GM21367 (cell line): ENCODE results near the gene RCE1.
A peak's percentile ranks its signal among the peaks of the same experiment; 100 is the strongest.

ENCODE experiments used
- ATAC-seq: cut with Tn5 transposase; IDR thresholded peaks from one replicate; pipeline ENCODE4 v1.9.1; 2021; ENCODE audit not compliant: unreplicated experiment

RCE1 gene

DNA sequence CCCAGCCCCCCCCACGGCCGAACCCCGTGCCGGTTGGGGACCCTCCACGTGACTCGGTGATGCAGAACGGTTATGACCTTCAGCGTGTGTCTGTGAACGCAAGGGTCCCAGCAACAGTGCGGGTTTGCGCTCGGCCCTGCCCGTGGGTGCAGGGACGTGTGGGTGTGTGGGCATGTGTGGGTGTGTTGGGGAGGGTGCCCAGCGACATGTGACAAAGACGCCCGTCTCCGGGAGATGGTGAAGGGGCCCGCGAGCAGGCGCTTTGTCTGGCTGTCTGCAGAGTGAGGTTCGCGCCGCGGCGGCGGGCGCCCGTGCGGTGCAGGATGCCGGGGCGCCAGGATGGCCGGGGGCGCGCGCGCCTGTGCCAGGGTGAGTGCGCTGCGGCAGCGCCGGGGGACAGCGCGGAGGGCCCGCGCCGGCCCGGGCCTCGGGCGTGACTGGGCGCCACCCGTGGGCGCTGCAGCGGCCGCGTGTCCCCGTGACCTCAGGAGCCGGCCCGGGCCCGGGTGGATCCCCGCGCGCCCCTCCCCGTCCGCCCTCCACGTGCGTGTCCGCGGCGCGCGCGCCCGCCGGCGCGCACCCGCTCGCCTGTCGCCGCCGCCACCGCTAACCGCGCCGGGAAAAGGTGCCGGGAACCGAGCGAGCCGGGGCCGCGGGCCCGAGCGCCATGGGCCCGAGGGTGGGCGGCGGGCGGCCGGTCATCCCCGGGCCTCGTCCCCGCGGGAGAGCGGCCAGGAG is 13.4 kb downstream of the RCE1 start, which contains the start of gene LRFN4:
Gene LRFN4 (plus strand): TSS at position 569 of the 738 bp plus-strand sequence. CDS start 681 bp downstream, outside the sequence.
- ATAC-seq: peak; percentile 19

DNA sequence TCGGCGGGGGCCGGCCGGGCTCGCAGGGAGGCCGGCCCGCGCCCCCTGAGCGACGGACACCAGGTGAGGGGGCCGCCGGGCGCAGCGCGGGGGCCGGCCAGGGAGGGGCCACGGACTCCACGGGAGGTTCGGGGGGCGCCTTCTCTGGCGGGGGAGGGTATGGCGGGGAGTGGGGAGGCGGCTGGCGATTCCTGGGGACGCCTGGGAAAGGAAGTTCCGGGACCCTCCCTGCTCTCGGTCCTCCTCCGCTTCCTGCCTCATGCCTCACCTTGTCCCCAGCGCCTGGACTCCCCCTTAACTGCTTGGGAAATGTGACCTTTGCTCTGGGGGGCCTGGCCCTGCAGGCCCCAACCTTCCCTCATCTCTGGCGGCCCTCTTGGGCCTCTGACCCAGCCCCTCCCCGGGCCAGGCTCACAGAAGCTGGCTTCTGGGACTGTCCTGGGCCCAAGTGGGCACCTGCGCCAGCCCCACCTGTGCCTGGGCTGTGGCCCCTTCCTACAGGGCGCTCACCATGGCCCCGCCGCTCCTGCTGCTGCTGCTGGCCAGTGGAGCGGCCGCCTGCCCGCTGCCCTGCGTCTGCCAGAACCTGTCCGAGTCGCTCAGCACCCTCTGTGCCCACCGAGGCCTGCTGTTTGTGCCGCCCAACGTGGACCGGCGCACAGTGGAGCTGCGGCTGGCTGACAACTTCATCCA is 14.1 kb downstream of the RCE1 start:
- no peak for ATAC-seq

DNA sequence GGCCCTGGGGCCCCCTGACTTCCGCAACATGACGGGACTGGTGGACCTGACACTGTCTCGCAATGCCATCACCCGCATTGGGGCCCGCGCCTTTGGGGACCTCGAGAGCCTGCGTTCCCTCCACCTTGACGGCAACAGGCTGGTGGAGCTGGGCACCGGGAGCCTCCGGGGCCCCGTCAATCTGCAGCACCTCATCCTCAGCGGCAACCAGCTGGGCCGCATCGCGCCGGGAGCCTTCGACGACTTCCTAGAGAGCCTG is 14.6 kb downstream of the RCE1 start:
- ATAC-seq: no peak

DNA sequence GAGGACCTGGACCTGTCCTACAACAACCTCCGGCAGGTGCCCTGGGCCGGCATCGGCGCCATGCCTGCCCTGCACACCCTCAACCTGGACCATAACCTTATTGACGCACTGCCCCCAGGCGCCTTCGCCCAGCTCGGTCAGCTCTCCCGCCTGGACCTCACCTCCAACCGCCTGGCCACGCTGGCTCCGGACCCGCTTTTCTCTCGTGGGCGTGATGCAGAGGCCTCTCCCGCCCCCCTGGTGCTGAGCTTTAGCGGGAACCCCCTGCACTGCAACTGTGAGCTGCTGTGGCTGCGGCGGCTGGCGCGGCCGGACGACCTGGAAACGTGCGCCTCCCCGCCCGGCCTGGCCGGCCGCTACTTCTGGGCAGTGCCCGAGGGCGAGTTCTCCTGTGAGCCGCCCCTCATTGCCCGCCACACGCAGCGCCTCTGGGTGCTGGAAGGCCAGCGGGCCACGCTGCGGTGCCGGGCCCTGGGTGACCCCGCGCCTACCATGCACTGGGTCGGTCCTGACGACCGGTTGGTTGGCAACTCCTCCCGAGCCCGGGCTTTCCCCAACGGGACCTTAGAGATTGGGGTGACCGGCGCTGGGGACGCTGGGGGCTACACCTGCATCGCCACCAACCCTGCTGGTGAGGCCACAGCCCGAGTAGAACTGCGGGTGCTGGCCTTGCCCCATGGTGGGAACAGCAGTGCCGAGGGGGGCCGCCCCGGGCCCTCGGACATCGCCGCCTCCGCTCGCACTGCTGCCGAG is 15.1 kb downstream of the RCE1 start:
- ATAC-seq: no peak

DNA sequence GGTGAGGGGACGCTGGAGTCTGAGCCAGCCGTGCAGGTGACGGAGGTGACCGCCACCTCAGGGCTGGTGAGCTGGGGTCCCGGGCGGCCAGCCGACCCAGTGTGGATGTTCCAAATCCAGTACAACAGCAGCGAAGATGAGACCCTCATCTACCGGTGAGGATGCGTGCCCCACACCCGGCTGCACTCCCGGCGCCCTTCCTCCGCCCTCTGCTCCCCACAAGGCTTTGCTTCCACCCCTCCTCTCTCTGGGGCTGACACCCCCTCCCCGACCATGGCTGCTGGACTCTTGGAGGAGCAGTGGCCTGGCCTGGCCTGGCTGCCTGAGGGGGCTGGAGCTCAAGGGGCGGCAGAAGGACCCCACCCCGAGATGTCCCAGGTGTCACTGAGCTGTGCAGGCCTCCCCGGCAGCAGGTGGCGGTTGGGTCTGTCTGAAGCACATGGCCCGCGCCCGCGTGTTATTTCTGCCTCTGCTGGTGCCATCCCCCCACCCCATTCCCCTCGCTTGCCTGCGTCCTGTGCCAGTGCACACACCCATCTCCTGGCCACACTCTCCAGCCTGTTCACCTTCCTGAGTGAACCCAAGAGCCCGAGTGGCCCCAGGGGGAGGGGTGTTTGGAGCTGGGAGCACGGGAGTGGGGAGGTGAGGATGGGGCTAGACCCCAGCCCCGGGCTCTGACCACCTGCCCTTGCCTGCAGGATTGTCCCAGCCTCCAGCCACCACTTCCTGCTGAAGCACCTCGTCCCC is 15.9 kb downstream of the RCE1 start:
- no peak for ATAC-seq

DNA sequence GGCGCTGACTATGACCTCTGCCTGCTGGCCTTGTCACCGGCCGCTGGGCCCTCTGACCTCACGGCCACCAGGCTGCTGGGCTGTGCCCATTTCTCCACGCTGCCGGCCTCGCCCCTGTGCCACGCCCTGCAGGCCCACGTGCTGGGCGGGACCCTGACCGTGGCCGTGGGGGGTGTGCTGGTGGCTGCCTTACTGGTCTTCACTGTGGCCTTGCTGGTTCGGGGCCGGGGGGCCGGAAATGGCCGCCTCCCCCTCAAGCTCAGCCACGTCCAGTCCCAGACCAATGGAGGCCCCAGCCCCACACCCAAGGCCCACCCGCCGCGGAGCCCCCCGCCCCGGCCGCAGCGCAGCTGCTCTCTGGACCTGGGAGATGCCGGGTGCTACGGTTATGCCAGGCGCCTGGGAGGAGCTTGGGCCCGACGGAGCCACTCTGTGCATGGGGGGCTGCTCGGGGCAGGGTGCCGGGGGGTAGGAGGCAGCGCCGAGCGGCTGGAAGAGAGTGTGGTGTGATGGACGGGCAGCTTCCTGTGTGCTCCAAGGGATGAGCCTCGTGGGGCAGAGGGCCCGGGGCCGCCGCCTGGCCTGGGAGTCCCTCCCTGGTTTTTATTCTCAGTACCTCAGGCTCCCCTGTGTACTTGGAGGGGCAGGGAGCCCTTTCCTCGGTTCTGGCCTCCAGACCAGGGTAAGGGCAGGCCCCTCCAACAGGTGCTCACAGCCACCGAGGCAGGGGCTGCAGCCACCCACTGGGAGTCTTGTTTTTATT is 16.6 kb downstream of the RCE1 start:
- ATAC-seq: no peak

DNA sequence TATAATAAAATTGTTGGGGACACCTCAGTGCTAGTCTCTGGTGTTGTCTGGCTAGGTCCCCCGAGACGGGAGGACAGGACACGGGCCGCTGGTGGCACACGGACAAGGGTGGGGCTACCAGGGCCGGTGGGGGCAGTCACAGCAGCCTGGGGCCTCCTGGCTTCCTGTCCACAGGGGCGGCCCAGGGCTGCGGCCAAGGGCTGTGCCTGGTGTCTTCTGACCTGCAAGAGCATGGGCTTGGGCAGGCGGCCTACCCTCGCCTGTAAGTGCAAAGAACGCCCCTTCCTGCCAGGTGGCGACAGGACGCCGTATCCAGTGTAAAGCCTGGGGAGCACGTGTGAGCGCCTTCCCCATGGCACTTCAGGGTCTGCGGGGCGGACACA is 17.2 kb downstream of the RCE1 start:
- no peak for ATAC-seq

DNA sequence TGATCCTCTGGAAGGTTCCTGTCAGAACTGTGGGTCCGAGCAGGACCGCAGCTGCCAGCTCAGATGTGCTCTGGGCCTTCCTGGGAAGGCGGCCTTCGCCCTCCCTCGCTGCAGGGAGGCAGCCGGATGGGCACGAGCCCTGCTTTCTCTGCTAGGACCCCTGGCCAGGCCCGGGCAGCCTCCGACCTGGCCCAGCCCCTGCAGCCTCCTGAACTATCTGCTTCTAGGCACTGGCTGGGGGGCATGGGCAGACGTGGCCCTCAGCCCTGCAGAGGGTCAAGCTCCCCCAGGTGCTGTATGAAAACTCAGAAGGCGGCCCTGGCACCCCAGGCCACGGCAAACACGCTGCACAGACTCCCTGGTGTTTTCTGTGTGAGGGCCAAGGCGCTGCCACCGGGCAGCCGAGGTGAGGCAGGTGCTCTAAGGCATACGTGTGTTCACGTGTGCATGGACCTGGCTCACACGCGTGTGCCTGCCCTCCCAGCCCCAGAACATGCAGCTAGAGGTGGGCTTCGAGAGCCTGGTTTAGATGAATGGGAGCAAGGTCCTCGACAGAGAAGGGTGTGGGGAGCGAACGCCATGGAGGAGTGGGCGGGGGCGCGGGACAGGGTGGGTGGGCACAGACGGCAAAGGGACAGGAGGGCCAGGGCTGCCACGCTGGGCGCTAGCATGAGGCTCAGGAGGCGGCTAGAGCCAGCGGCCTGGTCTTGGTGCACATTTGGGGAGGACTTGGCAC is 18.0 kb downstream of the RCE1 start:
- no peak for ATAC-seq

DNA sequence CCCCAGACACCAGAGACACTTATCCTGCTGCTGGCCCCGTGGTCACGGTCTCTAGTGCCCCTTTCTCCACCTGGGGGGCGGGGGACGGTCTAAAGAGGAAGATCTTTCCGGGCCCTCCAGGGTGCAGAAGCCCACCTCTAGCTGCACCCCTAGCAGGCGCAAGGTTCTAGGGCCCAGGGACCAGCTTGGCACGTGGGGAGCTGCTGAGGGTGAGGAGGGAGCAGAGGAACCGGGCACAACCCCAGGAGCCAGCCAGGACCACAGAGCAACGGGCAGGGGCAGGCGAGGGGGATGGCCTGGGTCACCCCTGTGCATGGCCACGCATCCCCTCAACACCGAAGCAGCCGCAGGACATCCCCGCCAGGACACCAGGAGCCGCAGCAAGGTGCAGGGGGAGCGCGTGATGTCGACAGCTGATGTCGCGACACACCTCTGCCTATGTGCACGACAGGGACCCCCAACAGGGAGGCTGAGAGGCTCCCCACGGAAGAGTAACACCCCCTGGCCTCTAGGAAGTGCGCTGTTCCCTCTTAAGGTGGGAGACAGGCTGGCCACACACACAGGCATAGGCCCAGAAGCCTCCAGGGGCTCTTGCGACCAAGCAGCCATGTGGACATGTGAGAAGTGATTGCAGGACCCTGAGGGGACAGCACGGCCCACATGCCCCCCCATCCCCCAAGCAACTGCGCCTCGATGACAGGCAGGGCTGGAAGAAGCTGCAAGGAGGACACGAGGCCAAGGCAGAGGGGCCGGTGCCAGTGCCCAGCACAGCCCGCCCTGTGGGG is 18.7 kb downstream of the RCE1 start:
- no peak for ATAC-seq

DNA sequence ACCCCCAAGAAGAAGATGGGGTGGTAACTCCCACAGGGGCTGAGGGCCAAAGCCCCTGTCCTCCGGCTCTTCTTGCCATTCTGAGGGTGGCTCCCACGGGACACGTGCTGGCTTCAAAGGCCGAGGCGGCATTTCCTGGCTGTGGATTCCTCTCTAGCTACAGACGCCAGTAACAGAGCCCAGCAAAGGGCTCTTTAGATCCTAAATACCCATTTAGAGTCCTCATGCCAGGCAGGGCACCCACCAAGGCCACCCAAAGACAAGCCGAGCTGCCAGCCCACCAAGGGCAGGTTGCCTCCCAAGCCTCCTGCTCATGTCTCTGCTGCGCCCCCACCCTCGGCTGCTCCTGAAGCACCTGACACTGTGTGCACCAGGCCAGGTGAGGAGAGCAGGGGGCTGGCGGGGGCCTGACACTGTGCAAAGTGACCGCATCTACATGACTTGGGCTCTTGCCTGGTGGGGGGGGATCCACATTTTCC is 19.4 kb downstream of the RCE1 start:
- ATAC-seq: no peak

DNA sequence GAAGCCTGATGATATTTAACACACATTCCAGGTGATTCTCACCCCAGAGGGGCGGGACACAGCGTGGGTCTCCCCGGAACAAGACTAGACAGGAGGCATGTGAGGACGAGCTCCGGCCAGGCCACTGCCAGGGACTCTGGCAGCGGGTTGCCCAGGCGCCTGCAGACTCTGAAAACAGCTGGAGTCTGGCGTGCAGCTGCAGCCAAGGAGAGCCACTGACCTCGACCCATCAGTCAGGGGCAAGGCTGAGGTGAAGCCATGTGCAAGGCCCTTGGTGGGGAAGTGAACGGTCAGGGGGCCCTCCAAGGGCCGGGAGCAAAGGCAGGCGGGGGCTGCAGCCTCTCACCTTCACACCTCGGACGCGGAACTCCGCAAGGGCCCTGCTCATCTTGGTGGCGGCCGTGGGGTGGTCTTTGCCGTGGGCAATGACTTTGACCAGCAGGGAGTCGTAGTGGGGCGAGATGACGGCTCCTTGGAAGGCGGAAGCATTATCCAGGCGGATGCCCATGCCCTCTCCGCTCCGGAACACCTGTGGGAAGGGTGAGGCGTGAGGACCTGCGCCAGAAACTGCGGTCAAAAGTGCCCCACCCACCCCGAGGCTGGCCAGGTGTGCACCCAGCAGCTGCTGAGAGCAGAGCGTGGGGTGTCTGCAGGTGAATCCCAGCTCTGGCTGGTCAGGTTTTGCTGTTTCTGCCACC is 20.3 kb downstream of the RCE1 start:
- ATAC-seq: no peak

DNA sequence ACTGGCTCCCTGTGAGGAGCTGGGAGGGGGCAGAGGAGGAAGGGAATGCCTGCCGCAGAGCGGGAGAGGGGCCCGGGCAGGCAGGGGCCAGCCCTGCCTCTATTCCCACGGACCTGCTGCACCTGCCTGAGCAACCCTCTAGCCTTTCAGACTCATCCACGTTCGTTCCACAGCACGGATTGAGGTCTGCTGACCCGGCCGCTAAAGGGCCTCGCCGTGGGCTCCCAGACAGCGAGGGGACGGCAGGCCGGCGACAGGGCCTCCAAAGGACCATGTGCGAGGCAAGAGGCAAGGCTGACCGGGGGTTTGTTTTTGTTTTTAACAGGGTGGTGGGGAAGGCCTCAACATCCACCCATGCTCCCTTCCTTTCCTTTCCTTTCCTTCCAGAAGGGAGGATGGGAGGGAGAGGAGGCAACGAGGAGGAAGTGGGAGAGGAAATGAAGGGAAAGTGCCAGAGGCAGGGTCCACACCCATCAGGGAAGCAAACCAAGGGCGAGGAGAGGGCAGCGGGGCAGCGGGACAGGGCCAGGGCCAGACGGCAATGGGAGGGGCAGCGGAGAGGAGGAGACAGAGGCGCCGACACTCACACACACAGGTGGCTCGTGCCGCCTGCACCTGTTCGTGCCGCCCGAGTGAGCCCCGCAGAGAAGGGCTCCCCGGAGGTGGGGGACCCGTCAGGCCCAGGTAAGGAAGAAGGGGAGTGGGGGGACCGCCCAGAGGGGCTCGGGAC is 21.1 kb downstream of the RCE1 start:
- no peak for ATAC-seq

DNA sequence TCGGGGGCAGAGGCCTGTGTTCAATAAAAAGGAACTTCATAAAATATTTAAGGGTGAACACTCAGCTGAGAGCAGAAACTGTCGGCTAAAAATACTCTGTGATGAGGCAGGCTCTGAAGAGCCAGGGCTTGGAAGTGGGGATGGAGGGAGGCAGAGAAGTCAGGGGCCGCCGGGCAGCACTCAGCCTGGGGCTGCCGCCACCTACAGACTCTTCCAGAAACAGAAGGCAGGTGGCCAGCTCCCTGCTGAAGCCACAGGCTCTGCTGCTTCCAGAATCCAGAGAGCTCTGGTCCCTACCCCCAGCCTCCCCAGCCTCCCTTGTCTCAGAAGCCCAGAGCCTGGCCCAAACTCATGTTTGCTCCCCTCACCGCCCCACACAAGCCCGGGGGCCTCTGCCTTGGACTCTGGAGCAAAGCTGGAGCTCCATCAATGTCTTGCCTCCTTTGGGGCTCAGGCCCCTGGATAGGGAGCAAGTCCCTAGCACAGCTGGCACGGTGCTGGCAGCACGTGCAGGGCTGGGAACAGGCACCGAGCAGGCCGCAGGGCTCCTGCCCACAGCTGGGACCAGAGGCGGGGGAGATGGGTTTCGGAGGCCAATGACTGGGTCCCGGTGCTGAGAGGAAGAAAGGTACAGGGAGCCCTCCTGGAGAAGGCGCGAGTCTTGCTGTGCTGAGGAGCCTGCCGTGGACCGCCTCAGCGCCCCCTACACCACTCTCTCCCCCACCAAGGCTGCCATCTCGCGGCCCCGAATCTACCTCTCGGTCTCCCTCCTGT is 21.9 kb downstream of the RCE1 start:
- ATAC-seq: no peak

DNA sequence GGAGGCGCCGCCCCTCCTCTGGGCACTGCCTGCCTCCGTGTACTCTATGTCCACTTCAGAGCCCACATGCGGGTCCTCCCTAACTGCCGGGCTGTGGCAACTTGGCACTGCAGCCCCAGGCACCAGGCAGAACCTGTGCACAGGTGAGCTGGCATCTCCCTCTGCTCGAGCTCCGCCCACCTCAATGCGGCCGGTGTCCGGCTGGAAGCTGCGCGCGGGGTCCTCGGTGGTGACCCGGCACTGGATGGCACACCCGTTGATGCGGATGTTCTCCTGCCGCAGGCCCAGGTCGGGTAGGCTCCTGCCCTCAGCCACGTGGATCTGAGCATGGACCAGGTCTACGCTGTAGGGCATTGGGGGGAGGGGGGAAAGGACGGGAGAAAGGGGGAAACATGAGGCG is 22.8 kb downstream of the RCE1 start:
- ATAC-seq: no peak

DNA sequence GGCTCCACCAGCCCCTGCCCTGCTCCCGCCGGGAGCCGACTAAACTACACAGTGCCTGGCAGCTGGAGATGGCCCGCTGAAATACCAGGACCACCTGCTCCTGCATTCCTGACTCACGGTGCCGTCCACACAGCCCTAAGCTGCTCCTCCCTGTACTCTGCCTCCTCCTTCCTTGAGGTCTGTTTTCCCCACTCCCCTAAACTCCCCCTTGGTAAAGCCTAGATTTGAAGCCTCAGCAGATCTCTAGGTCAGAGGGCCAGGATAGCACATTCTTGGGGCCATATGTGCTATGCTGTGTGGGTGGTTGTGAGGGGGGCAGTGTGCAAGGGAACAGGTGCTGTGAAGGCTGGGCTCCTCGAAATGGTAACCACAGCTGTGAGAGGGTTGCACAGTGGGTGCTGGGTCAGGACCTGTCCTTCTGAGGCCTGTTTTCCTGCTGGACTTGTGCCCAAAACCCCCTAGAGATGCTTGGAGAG is 23.3 kb downstream of the RCE1 start:
- no peak for ATAC-seq

DNA sequence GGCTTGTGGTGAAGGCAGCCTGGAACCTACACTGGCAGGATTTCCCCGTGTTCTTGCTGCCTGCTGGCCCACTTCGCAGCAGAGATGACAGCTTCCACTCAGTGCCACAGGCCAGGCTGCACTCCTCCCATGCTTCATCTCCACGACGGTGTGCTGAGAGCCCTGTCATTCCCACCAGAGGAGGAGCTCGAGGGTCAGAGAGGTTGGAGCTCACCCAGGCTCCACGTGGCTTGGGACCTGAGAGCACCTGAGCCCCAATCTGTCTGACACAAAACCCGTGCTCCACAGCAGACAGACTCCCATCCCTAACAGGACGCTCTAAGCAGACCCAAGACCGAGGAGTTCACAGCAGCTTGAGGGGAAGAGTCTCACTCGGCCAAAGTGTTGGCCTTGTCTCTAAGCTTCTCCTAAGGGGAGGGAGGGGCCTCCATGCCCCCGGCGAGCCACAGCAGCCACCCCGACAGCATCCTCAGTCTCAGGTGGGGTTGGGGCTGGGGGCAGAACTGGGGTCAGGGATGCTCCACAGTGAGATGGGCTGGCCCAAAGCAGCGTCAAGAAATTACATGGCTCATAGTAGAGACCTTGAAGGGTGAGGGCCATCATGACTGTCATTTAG is 24.3 kb downstream of the RCE1 start:
- ATAC-seq: no peak
